ENCODE results near the gene PRPF8. TPM values are rescaled to one million over a fixed set of nuclear protein-coding genes. Genes with fewer than 3 reads are reported as not detected.

The PRPF8 gene
- total and polyA plus RNA-seq, 10 of the 15 experiments (the other 5 are each of a cell fraction or from before 2014, with no cell fraction given), result 77.2 to 337 (median 162) TPM

DNA sequence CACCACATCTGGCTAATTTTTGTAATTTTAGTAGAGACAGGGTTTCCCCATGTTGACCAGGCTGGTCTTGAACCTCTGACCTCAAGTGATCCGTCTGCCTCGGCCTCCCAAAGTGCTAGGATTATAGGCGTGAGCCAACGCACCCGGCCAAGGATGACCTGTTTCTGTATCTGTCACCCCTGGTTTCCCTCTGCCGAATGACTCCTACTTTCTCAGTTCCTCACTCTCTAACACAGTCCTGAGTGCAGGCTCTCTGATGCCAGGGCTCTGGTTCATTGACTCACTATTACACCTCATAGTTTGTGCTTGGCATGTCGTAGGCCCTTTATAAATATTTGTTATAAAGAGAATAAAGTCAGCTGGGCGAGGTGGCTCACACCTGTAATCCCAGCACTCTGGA lies 10.7 kb upstream of the PRPF8 start (continued):
- TF ChIP-seq, protein P1, sequence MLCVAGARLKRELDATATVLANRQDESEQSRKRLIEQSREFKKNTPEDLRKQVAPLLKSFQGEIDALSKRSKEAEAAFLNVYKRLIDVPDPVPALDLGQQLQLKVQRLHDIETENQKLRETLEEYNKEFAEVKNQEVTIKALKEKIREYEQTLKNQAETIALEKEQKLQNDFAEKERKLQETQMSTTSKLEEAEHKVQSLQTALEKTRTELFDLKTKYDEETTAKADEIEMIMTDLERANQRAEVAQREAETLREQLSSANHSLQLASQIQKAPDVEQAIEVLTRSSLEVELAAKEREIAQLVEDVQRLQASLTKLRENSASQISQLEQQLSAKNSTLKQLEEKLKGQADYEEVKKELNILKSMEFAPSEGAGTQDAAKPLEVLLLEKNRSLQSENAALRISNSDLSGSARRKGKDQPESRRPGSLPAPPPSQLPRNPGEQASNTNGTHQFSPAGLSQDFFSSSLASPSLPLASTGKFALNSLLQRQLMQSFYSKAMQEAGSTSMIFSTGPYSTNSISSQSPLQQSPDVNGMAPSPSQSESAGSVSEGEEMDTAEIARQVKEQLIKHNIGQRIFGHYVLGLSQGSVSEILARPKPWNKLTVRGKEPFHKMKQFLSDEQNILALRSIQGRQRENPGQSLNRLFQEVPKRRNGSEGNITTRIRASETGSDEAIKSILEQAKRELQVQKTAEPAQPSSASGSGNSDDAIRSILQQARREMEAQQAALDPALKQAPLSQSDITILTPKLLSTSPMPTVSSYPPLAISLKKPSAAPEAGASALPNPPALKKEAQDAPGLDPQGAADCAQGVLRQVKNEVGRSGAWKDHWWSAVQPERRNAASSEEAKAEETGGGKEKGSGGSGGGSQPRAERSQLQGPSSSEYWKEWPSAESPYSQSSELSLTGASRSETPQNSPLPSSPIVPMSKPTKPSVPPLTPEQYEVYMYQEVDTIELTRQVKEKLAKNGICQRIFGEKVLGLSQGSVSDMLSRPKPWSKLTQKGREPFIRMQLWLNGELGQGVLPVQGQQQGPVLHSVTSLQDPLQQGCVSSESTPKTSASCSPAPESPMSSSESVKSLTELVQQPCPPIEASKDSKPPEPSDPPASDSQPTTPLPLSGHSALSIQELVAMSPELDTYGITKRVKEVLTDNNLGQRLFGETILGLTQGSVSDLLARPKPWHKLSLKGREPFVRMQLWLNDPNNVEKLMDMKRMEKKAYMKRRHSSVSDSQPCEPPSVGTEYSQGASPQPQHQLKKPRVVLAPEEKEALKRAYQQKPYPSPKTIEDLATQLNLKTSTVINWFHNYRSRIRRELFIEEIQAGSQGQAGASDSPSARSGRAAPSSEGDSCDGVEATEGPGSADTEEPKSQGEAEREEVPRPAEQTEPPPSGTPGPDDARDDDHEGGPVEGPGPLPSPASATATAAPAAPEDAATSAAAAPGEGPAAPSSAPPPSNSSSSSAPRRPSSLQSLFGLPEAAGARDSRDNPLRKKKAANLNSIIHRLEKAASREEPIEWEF (IDR thresholded peaks at IDR 0.05; ENCODE audit: insufficient replicate concordance, low read depth, low read length), result no peak
- TF ChIP-seq, protein P2, sequence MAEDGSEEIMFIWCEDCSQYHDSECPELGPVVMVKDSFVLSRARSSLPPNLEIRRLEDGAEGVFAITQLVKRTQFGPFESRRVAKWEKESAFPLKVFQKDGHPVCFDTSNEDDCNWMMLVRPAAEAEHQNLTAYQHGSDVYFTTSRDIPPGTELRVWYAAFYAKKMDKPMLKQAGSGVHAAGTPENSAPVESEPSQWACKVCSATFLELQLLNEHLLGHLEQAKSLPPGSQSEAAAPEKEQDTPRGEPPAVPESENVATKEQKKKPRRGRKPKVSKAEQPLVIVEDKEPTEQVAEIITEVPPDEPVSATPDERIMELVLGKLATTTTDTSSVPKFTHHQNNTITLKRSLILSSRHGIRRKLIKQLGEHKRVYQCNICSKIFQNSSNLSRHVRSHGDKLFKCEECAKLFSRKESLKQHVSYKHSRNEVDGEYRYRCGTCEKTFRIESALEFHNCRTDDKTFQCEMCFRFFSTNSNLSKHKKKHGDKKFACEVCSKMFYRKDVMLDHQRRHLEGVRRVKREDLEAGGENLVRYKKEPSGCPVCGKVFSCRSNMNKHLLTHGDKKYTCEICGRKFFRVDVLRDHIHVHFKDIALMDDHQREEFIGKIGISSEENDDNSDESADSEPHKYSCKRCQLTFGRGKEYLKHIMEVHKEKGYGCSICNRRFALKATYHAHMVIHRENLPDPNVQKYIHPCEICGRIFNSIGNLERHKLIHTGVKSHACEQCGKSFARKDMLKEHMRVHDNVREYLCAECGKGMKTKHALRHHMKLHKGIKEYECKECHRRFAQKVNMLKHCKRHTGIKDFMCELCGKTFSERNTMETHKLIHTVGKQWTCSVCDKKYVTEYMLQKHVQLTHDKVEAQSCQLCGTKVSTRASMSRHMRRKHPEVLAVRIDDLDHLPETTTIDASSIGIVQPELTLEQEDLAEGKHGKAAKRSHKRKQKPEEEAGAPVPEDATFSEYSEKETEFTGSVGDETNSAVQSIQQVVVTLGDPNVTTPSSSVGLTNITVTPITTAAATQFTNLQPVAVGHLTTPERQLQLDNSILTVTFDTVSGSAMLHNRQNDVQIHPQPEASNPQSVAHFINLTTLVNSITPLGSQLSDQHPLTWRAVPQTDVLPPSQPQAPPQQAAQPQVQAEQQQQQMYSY (CRISPR knock-in tag; IDR thresholded peaks at IDR 0.05), result no peak
- TF ChIP-seq ATF7 (IDR thresholded peaks at IDR 0.05; ENCODE audit: low read depth), result peak; percentile 37; the same call in 1 of the 2 replicates
- TF ChIP-seq SIN3A (IDR thresholded peaks at IDR 0.05; ENCODE audit: low read depth, low read length), result no peak
- TF ChIP-seq KAT2A (conservative IDR thresholded peaks at IDR 0.05; ENCODE audit: control insufficient read depth, low read depth, low read length), result no peak
- TF ChIP-seq ZNF217 (IDR thresholded peaks at IDR 0.05), result no peak
- TF ChIP-seq, protein P3, sequence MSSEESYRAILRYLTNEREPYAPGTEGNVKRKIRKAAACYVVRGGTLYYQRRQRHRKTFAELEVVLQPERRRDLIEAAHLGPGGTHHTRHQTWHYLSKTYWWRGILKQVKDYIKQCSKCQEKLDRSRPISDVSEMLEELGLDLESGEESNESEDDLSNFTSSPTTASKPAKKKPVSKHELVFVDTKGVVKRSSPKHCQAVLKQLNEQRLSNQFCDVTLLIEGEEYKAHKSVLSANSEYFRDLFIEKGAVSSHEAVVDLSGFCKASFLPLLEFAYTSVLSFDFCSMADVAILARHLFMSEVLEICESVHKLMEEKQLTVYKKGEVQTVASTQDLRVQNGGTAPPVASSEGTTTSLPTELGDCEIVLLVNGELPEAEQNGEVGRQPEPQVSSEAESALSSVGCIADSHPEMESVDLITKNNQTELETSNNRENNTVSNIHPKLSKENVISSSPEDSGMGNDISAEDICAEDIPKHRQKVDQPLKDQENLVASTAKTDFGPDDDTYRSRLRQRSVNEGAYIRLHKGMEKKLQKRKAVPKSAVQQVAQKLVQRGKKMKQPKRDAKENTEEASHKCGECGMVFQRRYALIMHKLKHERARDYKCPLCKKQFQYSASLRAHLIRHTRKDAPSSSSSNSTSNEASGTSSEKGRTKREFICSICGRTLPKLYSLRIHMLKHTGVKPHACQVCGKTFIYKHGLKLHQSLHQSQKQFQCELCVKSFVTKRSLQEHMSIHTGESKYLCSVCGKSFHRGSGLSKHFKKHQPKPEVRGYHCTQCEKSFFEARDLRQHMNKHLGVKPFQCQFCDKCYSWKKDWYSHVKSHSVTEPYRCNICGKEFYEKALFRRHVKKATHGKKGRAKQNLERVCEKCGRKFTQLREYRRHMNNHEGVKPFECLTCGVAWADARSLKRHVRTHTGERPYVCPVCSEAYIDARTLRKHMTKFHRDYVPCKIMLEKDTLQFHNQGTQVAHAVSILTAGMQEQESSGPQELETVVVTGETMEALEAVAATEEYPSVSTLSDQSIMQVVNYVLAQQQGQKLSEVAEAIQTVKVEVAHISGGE (CRISPR knock-in tag; IDR thresholded peaks at IDR 0.05), result no peak
- TF ChIP-seq, protein P4, sequence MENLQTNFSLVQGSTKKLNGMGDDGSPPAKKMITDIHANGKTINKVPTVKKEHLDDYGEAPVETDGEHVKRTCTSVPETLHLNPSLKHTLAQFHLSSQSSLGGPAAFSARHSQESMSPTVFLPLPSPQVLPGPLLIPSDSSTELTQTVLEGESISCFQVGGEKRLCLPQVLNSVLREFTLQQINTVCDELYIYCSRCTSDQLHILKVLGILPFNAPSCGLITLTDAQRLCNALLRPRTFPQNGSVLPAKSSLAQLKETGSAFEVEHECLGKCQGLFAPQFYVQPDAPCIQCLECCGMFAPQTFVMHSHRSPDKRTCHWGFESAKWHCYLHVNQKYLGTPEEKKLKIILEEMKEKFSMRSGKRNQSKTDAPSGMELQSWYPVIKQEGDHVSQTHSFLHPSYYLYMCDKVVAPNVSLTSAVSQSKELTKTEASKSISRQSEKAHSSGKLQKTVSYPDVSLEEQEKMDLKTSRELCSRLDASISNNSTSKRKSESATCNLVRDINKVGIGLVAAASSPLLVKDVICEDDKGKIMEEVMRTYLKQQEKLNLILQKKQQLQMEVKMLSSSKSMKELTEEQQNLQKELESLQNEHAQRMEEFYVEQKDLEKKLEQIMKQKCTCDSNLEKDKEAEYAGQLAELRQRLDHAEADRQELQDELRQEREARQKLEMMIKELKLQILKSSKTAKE (IDR thresholded peaks at IDR 0.05; ENCODE audit: low read depth, poor library complexity, severe bottlenecking), result peak; percentile 21
- no peak for TF ChIP-seq SMARCA5 (IDR thresholded peaks at IDR 0.05)
- TF ChIP-seq, protein P5, sequence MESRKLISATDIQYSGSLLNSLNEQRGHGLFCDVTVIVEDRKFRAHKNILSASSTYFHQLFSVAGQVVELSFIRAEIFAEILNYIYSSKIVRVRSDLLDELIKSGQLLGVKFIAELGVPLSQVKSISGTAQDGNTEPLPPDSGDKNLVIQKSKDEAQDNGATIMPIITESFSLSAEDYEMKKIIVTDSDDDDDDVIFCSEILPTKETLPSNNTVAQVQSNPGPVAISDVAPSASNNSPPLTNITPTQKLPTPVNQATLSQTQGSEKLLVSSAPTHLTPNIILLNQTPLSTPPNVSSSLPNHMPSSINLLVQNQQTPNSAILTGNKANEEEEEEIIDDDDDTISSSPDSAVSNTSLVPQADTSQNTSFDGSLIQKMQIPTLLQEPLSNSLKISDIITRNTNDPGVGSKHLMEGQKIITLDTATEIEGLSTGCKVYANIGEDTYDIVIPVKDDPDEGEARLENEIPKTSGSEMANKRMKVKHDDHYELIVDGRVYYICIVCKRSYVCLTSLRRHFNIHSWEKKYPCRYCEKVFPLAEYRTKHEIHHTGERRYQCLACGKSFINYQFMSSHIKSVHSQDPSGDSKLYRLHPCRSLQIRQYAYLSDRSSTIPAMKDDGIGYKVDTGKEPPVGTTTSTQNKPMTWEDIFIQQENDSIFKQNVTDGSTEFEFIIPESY (IDR thresholded peaks at IDR 0.05), result no peak
- TF ChIP-seq MEF2B (IDR thresholded peaks at IDR 0.05; ENCODE audit: partially characterized antibody, poor library complexity, severe bottlenecking), result no peak
- no peak for TF ChIP-seq MTA3 (IDR thresholded peaks at IDR 0.05; ENCODE audit: borderline replicate concordance, low read length)
- TF ChIP-seq SUZ12 (IDR thresholded peaks at IDR 0.05; ENCODE audit: unreplicated experiment), result no peak
- TF ChIP-seq POLR2A (IDR thresholded peaks at IDR 0.05; ENCODE audit: low read depth, low read length), result no peak
